HepG2 (cell line): Measurements from ENCODE around the gene PGC. TPM values are rescaled to one million over a fixed set of nuclear protein-coding genes. Genes with fewer than 3 reads are reported as not detected.

Source experiments
- AGO1 ChIP-seq: fragments of 200-400 bp; formaldehyde crosslinking; IDR thresholded peaks from 2 replicates; pipeline ENCODE4 v1.6.1; 2017; ENCODE audit warnings: mild to moderate bottlenecking, low read depth, low read length, moderate library complexity; ENCODE audit not compliant: poor library complexity, severe bottlenecking
- ATF1 ChIP-seq: IDR thresholded peaks from 2 replicates; pipeline ENCODE4 v1.6.1; 2016; ENCODE audit warnings: mild to moderate bottlenecking, control low read depth
- ATF5 ChIP-seq: sonication (generic); formaldehyde crosslinking; IDR thresholded peaks from 2 replicates; pipeline ENCODE4 v1.4.0; 2020; ENCODE audit warnings: mild to moderate bottlenecking, low read depth, missing genetic modification reagents
- ATM ChIP-seq: fragments of 450-650 bp; IDR thresholded peaks from 2 replicates; pipeline ENCODE4 v1.7.1; 2017; ENCODE audit warnings: mild to moderate bottlenecking, borderline replicate concordance
- BRCA1 ChIP-seq: sonication (generic); formaldehyde crosslinking; IDR thresholded peaks from 2 replicates; pipeline ENCODE4 v1.4.0; 2020; ENCODE audit warnings: missing genetic modification reagents
- ELF4 ChIP-seq: sonication (generic); formaldehyde crosslinking; IDR thresholded peaks from 2 replicates; pipeline ENCODE4 v1.5.0; 2020; ENCODE audit warnings: missing genetic modification reagents, mild to moderate bottlenecking, moderate library complexity, borderline replicate concordance
- HCFC1 ChIP-seq: fragments of 150-350 bp; IDR thresholded peaks from 2 replicates; pipeline ENCODE4 v1.6.1; 2014; ENCODE audit warnings: low read depth, low read length
- KLF6 ChIP-seq: IDR thresholded peaks from 2 replicates; pipeline ENCODE4 v1.8.0; 2016; ENCODE audit warnings: missing biosample characterization, missing genetic modification reagents
- MIER2 ChIP-seq: IDR thresholded peaks from 2 replicates; pipeline ENCODE4 v1.6.1; 2016; ENCODE audit warnings: missing biosample characterization, missing genetic modification reagents
- MYC ChIP-seq: sonication (generic); formaldehyde crosslinking; IDR thresholded peaks from 2 replicates; pipeline ENCODE4 v1.9.0; 2021; ENCODE audit warnings: missing genetic modification reagents, borderline replicate concordance
- NFE2 ChIP-seq: sonication (generic); formaldehyde crosslinking; IDR thresholded peaks from 2 replicates; pipeline ENCODE4 v1.4.0; 2020; ENCODE audit warnings: missing genetic modification reagents
- NONO ChIP-seq, 2 experiments: fragments of 450-650 bp in 1 of 2; sonication (generic) in 1 of 2; formaldehyde crosslinking in 1 of 2; IDR thresholded peaks in 1 of 2; conservative IDR thresholded peaks in 1 of 2; 2 replicates each; pipeline versions ENCODE4 v1.6.1 to v1.8.0; 2017 to 2022; ENCODE audit warnings: mild to moderate bottlenecking in 1 of 2, missing genetic modification reagents in 1 of 2, moderate library complexity in 1 of 2
- POLR2AphosphoS5 ChIP-seq: IDR thresholded peaks from 2 replicates; pipeline ENCODE4 v1.6.1; 2012; ENCODE audit warnings: low read depth, low read length
- POLR2G ChIP-seq: fragments of 200-400 bp; formaldehyde crosslinking; IDR thresholded peaks from 2 replicates; pipeline ENCODE4 v1.6.1; 2018; ENCODE audit warnings: mild to moderate bottlenecking, low read depth, low read length, moderate library complexity
- RBM22 ChIP-seq: fragments of 200-400 bp; formaldehyde crosslinking; optimal IDR thresholded peaks from 2 replicates; pipeline ENCODE3; 2017; ENCODE audit warnings: mild to moderate bottlenecking, low read length, moderate library complexity
- RFXANK ChIP-seq: IDR thresholded peaks from 2 replicates; pipeline ENCODE4 v1.6.1; 2016
- RFXAP ChIP-seq: sonication (generic); formaldehyde crosslinking; IDR thresholded peaks from 2 replicates; pipeline ENCODE4 v1.4.0; 2020; ENCODE audit warnings: missing genetic modification reagents, borderline replicate concordance
- RORA ChIP-seq: sonication (generic); formaldehyde crosslinking; IDR thresholded peaks from 2 replicates; pipeline ENCODE4 v1.5.0; 2020; ENCODE audit warnings: mild to moderate bottlenecking, missing genetic modification reagents, moderate library complexity
- SETDB1 ChIP-seq: sonication (generic); formaldehyde crosslinking; IDR thresholded peaks from 2 replicates; pipeline ENCODE4 v1.5.1; 2020; ENCODE audit warnings: missing genetic modification reagents, mild to moderate bottlenecking, borderline replicate concordance
- SP1 ChIP-seq, 2 experiments: fragments of 450-650 bp in 1 of 2; sonication (generic) in 1 of 2; formaldehyde crosslinking in 1 of 2; IDR thresholded peaks; 2 replicates each; pipeline versions ENCODE4 v1.4.0 to v1.6.1; 2016 to 2020; ENCODE audit warnings: missing genetic modification reagents in 1 of 2
- SP5 ChIP-seq: IDR thresholded peaks from 2 replicates; pipeline ENCODE4 v1.6.1; 2016; ENCODE audit warnings: low read depth, borderline replicate concordance
- TSC22D2 ChIP-seq: sonication (generic); formaldehyde crosslinking; IDR thresholded peaks from 2 replicates; pipeline ENCODE4 v1.5.1; 2020; ENCODE audit warnings: missing genetic modification reagents, mild to moderate bottlenecking, borderline replicate concordance
- XBP1 ChIP-seq: sonication (generic); formaldehyde crosslinking; IDR thresholded peaks from 2 replicates; pipeline ENCODE4 v1.5.0; 2020; ENCODE audit warnings: missing genetic modification reagents
- ZNF296 ChIP-seq: sonication (generic); formaldehyde crosslinking; conservative IDR thresholded peaks from 2 replicates; pipeline ENCODE4 v1.5.0; 2020; ENCODE audit warnings: mild to moderate bottlenecking, missing genetic modification reagents
- ZNF34 ChIP-seq: sonication (generic); formaldehyde crosslinking; IDR thresholded peaks from 2 replicates; pipeline ENCODE4 v1.4.0; 2020; ENCODE audit warnings: mild to moderate bottlenecking, missing genetic modification reagents, borderline replicate concordance
- ZNF432 ChIP-seq: sonication (generic); formaldehyde crosslinking; IDR thresholded peaks from 2 replicates; pipeline ENCODE4 v1.5.0; 2020; ENCODE audit warnings: missing genetic modification reagents, mild to moderate bottlenecking, borderline replicate concordance
- ZNF501 ChIP-seq: sonication (generic); formaldehyde crosslinking; IDR thresholded peaks from 2 replicates; pipeline ENCODE4 v1.5.1; 2020; ENCODE audit warnings: mild to moderate bottlenecking, moderate library complexity, missing genetic modification reagents
- ZNF563 ChIP-seq: sonication (generic); formaldehyde crosslinking; IDR thresholded peaks from 2 replicates; pipeline ENCODE4 v1.8.0; 2022; ENCODE audit warnings: mild to moderate bottlenecking, moderate library complexity, missing genetic modification reagents
- ZNF816 ChIP-seq: sonication (generic); formaldehyde crosslinking; IDR thresholded peaks from 2 replicates; pipeline ENCODE4 v1.8.0; 2022; ENCODE audit warnings: missing genetic modification reagents, mild to moderate bottlenecking, borderline replicate concordance
- ZNF891 ChIP-seq: sonication (generic); formaldehyde crosslinking; IDR thresholded peaks from 2 replicates; pipeline ENCODE4 v1.5.0; 2020; ENCODE audit warnings: mild to moderate bottlenecking, missing genetic modification reagents
- polyA plus RNA-seq, 8 experiments: library from polyadenylated mRNA; depleted of rRNA in 3 of 8; stranded (reverse) in 7 of 8; unstranded in 1 of 8; fragments of >200 nt; fragmentation: Illumina TruSeq in 4 of 8; extraction: Trizol in 4 of 8; gene quantifications; 2 replicates each; pipeline versions ENCODE4 v1.2.1 to v1.2.3, GENCODE V29; 2011 to 2016; ENCODE audit warnings: low read depth in 4 of 8, missing spikeins in 1 of 8, mixed read lengths in 1 of 8; ENCODE audit not compliant: insufficient read depth in 1 of 8
- total RNA-seq, 5 experiments: library from RNA; depleted of rRNA; stranded (reverse); fragments of >200 nt; fragmentation: Illumina TruSeq; extraction: Trizol; gene quantifications; 2 replicates each; pipeline ENCODE4 v1.2.3, GENCODE V29; 2016; ENCODE audit warnings: low read depth in 1 of 5
- TF ChIP-seq, protein P1 (sequence below): sonication (generic); formaldehyde crosslinking; IDR thresholded peaks from 2 replicates; pipeline ENCODE4 v1.4.0; 2020; ENCODE audit warnings: missing genetic modification reagents, mild to moderate bottlenecking, borderline replicate concordance

The PGC gene
- total and polyA plus RNA-seq, 2 of the 13 experiments (the other 11 are each of a cell fraction or from before 2014, with no cell fraction given) = 426 to 502 TPM

DNA sequence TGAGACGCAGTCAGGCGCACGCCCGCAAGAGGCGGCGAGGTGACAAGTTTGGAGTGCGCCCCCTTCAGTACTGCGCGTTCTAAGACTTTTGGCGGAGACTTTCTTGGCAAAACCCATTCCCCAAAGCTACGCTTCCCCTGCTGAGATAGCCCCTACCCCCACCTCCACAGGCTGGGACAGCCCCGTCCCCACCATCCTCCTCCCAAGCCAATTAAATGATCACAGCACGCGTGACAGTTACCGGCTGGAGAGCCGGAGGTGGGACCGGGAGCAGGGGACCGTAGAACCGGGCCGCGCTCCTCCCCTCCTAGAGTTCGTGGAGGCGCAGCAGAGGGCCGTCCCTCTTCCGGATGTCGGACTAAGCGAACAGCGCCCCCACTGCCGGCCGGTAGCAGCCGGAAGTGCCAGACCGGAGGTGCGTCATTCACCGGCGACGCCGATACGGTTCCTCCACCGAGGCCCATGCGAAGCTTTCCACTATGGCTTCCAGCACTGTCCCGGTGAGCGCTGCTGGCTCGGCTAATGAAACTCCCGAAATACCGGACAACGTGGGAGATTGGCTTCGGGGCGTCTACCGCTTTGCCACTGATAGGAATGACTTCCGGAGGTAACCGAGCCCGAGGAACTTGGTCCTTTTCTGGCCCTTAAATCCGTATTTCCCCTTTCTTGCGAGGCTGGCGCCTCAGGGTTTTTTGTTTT lies 40.2 kb upstream of the PGC start, which contains the start of gene TOMM6 (continued):
- TF ChIP-seq ATF1 (CRISPR knock-in tag) (peak; percentile 98), SETDB1 (CRISPR knock-in tag) (peak; percentile 48), ATM (no peak), ZNF296 (CRISPR knock-in tag) (0 out of 2 replicates have a peak, but pooled peaks have one; percentile 29), NONO (IDR thresholded peaks at IDR 0.05) (no peak), NONO (CRISPR knock-in tag; conservative IDR thresholded peaks at IDR 0.05) (peak; percentile 87; the same call in 1 of the 2 replicates), ZNF891 (CRISPR knock-in tag) (no peak), POLR2G (peak; percentile 90), AGO1 (peak; percentile 82), RORA (CRISPR knock-in tag) (no peak), RBM22 (peak; percentile 89), ZNF501 (CRISPR knock-in tag) (peak; percentile 93), ZNF34 (no peak), NFE2 (CRISPR knock-in tag) (0 out of 2 replicates have a peak, but pooled peaks have one; percentile 3), XBP1 (CRISPR knock-in tag) (0 out of 2 replicates have a peak, but pooled peaks have one; percentile 76), RFXAP (CRISPR knock-in tag) (peak; percentile 95), RFXANK (peak; percentile 39; the same call in 1 of the 2 replicates), ELF4 (CRISPR knock-in tag) (peak; percentile 98), ZNF816 (CRISPR knock-in tag) (peak; percentile 86), KLF6 (CRISPR knock-in tag) (peak; percentile 96), MIER2 (CRISPR knock-in tag) (peak; percentile 85; the same call in 1 of the 2 replicates), HCFC1 (peak; percentile 85), BRCA1 (peak; percentile 92), SP1 (IDR thresholded peaks at IDR 0.05) (no peak), SP1 (CRISPR knock-in tag; IDR thresholded peaks at IDR 0.05) (peak; percentile 84), ZNF432 (CRISPR knock-in tag) (no peak), ZNF563 (CRISPR knock-in tag) (peak; percentile 51; the same call in 1 of the 2 replicates), POLR2AphosphoS5 (peak; percentile 95), MYC (CRISPR knock-in tag) (peak; percentile 96), TSC22D2 (CRISPR knock-in tag) (no peak; the same call in 1 of the 2 replicates), SP5 (CRISPR knock-in tag) (peak; percentile 72), ATF5 (CRISPR knock-in tag) (no peak)
- TF ChIP-seq, protein P1, sequence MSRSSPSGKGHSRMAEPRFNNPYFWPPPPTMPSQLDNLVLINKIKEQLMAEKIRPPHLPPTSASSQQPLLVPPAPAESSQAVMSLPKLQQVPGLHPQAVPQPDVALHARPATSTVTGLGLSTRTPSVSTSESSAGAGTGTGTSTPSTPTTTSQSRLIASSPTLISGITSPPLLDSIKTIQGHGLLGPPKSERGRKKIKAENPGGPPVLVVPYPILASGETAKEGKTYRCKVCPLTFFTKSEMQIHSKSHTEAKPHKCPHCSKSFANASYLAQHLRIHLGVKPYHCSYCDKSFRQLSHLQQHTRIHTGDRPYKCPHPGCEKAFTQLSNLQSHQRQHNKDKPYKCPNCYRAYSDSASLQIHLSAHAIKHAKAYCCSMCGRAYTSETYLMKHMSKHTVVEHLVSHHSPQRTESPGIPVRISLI (CRISPR knock-in tag) = no peak; the same call in 1 of the 2 replicates
